Adipose tissue (tissue), 3 donors: Measurements from ENCODE around the gene HMOX2. TPM values are rescaled to one million over a fixed set of nuclear protein-coding genes. Genes with fewer than 3 reads are reported as not detected.

Experiments used
- H3K27ac ChIP-seq: one replicate; pipeline ENCODE4 v1.5.1; 2013; ENCODE audit warnings: low read depth, low read length
- WGBS, 3 donors: extraction: QIAGEN DNeasy Blood & Tissue Kit; methylation state at CpG; one replicate each; pipeline ENCODE4 v1.1.7; 2013; 5-methylcytosine and 5-hydroxymethylcytosine counted together
- polyA plus RNA-seq, 3 donors: library from polyadenylated mRNA; stranded (reverse); fragments of 200-250 nt; gene quantifications; one replicate each; pipeline ENCODE4 v1.2.3, GENCODE V29; 2013
- donor health status: healthy with polysubstance abuse.
- donor health status: Bipolar disorder and iron deficiency.
- donor health status: healthy.

The HMOX2 gene
- polyA plus RNA-seq, 3 donors, result 28.2 to 81.1 (median 45.7) TPM

DNA sequence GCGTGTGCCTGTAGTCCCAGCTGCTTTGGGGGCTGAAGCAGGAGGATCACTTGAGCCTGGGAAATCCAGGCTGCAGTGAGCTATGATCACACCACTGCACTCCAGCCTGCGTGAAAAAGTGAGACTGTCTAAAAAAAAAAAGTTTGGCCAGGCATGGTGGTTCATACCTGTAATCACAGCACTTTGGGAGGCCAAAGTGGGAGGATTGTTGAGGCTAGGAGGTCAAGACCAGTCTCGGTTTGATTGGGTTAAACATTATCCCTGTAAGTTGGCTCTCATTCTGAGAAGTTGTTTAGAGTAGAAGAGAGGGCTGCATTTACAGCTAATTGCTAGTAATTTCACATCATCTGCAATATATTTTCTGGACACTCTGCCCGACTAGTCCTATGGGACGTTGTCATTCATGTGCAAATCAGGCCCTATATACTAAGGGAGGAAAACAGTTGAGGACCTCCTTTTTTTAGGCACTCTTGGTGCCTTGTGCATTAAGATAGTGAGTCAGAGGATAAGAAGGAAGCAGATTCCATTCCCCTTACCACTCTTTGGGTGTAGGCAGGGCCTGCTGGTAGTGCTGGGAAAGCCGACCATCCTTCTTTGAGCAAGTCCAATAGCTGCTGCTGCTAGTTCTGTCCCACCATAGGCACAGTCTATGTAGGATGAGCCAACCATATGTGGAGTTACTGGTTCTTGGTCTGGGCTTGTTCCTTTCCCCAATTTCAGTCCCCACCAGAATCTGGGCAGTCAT lies 18.7 kb downstream of the HMOX2 start:
- no peak overlapping the region for H3K27ac ChIP-seq
- 85 to 90% (median 87%) methylated on average over 6 of the region's 6 CpGs for WGBS, 3 donors

DNA sequence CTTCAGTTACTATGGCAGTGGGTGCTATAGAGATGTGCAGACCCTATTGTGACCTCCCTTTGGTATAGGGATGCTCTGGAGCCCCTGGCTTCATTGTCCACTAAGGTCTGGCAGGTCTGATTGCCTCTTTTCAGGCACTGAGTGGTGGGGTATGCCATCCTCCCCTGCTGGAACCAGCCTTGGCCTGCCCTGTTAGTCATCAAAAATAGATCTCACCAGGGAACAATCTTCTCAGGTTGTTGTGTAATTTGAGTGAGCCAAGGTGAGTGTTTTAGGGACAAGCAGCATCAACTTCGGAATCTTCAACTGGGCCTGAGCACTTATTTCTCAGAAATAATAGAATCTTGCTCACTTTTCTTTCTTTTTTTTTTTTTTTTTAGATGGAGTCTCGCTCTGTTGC lies 19.6 kb downstream of the HMOX2 start:
- no peak overlapping the region for H3K27ac ChIP-seq
- WGBS, 3 donors, result 95 to 100% (median 98%) methylated on average over 2 of the region's 2 CpGs

DNA sequence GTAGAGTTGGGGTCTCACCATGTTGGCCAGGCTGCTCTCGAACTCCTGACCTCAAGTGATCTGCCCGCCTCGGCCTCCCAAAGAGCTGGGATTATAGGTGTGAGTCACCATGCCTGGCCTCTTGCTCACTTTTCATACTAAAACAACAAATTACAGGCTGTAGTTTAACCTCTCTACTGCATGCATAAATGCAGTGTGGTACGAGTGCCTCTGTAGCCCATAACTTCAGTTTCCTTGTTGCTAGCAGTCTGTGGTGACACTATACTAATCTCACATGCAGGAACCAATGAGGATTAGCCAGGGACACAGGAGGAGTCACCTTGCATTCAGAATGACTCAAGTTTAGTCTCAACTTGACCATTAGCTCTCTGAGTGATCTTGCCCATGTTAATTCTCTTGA lies 20.1 kb downstream of the HMOX2 start:
- 90 to 96% (median 93%) methylated on average over 4 of the region's 4 CpGs for WGBS, 3 donors
- no peak overlapping the region for H3K27ac ChIP-seq

DNA sequence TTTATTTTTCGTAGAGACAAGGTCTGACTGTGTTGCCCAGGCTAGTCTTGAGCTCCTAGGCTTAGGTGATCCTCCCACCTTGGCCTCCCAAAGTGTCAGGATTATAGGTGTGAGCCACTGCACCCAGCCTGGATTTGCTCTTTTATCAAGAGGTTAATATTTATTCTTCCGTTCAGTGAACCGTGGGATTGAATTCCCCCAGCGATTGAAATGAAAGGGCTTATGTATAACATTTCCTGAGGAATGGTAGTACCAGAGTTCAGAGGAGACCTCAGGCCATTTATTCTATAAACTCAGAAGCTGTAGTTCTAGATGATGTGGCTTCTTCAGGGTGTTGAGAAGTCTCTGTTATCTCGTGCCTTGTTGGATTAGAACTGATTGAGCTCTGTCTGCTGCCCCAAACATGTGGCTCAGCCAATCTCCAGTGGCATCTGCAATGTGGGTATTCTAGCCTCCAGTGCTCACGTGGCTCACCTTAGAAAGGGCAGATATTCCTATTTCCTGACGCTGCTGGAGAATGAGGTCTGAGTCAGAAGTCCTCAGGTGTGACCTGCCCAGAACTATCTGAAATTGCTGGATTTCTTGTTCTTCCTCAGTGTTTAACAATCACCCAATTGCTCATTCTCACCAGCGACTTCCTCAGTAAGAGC lies 22.5 kb downstream of the HMOX2 start:
- WGBS, 3 donors, result 44 to 91% (median 84%) methylated on average over 8 of the region's 8 CpGs
- H3K27ac ChIP-seq, result no peak overlapping the region

DNA sequence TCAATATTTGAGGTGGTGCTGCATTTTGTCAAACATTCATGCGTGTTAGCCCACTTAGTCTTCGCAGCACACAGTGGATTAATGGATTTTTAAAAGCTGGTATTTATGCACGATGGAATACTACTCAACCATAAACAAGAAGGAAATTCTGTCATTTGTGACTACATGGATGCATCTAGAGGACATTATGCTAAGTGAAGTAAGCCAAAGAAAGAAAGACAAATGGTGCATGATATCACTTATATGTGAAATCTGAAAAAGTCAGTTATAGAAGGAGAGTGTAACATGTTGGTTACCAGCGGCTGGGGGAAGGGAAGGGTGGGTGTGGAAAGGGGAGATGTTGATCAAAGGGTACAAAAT lies 23.0 kb downstream of the HMOX2 start:
- no peak overlapping the region for H3K27ac ChIP-seq
- 94 to 99% (median 94%) methylated on average over 4 of the region's 4 CpGs for WGBS, 3 donors

DNA sequence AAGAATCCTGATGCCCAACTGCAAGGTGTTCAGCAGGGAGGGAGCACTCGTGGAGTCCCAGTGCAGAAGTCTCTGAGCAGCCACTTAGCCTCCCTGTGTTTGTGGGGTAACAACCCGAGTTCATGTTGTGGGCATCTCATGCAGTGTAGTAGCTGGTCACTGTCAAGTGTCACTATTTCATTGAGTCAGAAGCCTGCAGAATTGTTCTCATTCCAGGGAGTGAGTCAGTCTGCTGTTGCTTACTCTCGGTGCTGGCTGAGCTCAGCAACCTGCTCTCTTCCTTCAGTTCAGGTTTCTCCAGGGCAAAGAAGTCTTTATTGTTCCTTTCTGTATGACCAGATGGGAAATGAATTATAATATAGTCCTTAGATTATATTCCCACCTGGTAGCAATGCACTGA lies 24.1 kb downstream of the HMOX2 start:
- WGBS, 3 donors, result 27 to 59% (median 42%) methylated on average over 3 of the region's 3 CpGs
- no peak overlapping the region for H3K27ac ChIP-seq

DNA sequence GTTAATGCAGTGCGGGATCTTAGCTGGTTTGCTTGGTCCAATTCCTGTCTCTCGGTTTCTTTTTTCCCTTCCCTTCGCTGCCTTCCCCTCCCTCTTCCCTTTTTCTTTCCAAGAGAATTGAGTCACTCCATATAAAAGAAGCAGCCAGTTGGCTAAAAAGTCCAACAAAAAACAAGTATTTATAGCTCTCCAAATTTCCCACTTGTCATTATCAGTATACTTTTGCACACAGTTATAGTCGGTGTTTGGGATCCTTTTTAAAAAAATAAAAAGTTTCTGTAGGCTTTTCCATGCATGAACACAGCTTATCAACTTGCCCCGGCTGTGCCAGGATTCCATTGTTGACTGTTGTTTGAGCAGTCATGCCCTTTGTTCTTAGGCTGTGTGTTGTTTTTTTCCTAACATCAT lies 24.9 kb downstream of the HMOX2 start:
- H3K27ac ChIP-seq, result no peak overlapping the region
- 27 to 47% (median 33%) methylated on average over 5 of the region's 5 CpGs for WGBS, 3 donors

DNA sequence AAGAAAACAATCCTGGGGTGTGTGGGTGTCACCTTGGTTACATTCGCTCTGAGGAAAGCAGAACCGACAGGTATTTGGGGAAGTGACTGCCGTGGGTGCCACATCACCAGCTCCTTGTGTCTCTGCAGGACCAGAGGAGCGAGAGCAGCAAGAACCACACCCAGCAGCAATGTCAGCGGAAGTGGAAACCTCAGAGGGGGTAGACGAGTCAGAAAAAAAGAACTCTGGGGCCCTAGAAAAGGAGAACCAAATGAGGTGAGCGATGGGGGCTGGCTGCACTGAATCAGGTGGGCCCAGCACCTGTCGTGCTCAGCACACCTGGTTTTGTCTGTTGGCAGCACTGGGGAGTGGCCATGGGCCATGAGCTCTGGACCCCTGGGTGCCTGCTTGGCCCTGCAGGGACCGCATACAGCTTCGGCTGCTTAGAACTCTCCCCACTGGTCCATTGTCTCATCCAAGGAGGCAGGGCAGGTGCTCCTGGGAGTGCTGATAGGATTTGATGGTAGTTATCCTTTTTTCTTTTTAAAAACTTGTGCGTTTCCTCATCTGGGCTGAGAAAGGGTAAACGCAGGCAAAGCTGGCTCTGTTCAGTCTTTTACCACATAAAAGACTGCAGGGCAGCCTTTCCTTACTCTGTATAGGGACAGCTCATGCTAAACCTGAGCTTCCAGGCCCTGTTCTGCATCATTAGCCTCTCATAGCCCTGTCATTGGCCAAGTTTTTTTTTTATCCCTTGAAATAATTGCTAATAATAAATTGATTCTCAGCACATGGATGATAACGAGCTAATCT lies 29.4 kb downstream of the HMOX2 start:
- 59 to 78% (median 62%) methylated on average over 13 of the region's 13 CpGs for WGBS, 3 donors
- H3K27ac ChIP-seq, result peak overlapping the region; percentile 15

DNA sequence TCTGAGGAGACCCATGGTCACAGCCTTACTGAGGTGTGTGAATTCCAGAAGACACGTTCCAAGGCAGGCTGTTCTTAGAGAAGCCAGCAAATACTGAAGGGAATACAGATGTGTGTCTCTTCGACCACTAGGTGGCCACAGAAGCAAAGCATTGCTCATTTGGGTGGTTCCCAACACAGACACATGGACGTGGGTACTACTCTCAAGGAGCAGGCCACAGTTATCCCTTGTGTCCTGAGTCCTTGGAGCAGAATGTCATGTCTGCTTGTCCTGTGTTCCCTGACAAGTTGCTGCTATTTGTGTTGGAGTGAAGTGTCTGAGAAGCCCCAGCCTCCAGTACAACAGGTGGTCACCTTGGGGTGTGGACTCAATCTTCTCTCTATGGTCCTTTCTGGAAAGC lies 30.3 kb downstream of the HMOX2 start:
- no peak overlapping the region for H3K27ac ChIP-seq
- 2 to 9% (median 6%) methylated on average over 3 of the region's 3 CpGs for WGBS, 3 donors

DNA sequence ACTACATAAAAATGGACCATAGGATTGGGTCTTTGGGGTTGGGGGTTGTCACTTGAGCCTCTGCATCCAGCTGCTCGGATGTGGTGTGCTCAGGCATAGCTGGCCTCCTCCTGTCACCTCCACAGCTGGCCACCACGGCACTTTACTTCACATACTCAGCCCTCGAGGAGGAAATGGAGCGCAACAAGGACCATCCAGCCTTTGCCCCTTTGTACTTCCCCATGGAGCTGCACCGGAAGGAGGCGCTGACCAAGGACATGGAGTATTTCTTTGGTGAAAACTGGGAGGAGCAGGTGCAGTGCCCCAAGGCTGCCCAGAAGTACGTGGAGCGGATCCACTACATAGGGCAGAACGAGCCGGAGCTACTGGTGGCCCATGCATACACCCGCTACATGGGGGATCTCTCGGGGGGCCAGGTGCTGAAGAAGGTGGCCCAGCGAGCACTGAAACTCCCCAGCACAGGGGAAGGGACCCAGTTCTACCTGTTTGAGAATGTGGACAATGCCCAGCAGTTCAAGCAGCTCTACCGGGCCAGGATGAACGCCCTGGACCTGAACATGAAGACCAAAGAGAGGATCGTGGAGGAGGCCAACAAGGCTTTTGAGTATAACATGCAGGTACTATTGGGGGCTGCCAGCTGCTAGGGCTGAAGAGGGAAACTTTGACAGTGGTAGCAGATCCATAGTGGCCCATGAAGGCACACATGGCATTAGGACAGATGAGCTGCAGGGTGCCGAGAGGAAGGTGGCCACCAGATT lies 31.6 kb downstream of the HMOX2 start:
- 89 to 90% (median 90%) methylated on average over 17 of the region's 17 CpGs for WGBS, 3 donors

DNA sequence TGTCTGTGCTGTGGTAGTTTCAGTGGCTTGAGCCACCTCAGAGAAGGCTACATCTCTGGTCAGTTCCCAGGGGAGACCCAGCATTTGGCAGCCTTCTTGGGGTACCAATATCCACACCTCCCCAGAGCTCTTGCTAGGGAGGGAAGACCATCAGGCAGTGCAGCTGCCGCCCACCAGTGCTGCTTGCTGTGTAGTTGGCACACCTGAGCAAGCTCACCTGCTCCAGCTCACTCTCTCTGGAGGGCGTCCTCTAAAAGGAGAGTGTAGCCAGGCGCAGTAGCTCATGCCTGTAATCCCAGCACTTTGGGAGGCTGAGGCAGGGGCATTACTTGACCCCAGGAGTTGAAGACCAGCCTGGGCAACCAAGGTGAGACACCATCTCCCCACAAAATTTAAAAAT lies 32.6 kb downstream of the HMOX2 start:
- WGBS, 3 donors, result 89 to 97% (median 94%) methylated on average over 3 of the region's 3 CpGs
- H3K27ac ChIP-seq, result no peak overlapping the region

More for the DNA sequence above, 31.6 kb downstream of the HMOX2 start:
- H3K27ac ChIP-seq, result no peak overlapping the region

DNA sequence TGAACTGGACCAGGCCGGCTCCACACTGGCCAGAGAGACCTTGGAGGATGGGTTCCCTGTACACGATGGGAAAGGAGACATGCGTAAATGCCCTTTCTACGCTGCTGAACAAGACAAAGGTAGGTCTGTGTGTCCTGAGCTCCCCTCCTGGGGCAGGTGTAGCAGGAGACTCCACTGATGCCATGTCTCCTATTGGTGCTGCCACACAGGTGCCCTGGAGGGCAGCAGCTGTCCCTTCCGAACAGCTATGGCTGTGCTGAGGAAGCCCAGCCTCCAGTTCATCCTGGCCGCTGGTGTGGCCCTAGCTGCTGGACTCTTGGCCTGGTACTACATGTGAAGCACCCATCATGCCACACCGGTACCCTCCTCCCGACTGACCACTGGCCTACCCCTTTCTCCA lies 33.2 kb downstream of the HMOX2 start:
- WGBS, 3 donors, result 84 to 93% (median 90%) methylated on average over 8 of the region's 8 CpGs
- H3K27ac ChIP-seq, result no peak overlapping the region

DNA sequence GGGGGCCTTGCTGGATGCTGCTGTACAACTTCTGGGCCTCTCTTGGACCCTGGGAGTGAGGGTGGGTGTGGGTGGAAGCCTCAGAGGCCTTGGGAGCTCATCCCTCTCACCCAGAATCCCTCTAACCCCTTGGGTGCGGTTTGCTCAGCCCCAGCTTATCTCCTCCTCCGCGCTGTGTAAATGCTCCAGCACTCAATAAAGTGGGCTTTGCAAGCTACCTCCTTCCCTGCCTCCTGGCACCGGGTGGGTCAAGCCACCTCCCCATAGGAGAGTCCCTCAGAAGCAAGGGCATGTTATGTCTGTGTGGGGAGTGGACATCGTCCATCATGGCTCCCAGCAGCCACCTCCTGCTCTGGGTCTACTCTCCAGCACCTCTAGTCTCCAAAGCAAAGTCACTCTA lies 33.9 kb downstream of the HMOX2 start:
- WGBS, 3 donors, result 71 to 79% (median 79%) methylated on average over 5 of the region's 5 CpGs
- no peak overlapping the region for H3K27ac ChIP-seq

DNA sequence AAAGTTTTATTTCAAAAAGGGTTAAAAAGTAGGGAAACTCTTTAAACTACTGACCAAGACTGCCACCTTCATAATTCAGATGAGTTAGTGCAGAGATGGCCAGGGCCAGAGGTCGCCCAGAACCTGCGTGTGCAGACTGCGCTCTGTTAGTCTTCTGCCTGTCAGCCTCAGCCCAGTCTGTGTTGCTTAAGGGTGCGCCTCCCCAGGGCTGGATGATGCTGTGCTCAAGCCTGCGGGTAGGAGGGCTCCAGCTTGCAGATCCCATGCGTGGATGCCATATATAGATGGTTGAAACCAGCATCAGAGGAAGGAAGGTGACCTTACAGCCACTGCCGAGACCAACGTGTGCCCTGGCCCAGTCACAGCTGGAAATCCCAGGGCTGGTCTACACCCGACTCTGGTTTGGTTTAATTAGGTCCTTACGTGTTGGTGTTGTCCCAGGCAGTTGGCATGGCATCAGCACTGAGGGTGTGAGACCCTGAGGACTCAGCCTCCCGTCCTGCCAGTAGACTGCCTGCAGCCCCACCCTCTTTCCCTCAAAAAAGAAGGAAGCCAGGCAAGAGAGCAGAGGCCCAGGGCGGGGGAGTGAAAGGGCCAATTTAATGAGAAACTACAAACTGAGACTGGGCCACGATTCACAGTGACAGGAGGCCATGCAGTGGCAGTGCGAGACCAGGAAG lies 34.7 kb downstream of the HMOX2 start:
- no peak overlapping the region for H3K27ac ChIP-seq

DNA sequence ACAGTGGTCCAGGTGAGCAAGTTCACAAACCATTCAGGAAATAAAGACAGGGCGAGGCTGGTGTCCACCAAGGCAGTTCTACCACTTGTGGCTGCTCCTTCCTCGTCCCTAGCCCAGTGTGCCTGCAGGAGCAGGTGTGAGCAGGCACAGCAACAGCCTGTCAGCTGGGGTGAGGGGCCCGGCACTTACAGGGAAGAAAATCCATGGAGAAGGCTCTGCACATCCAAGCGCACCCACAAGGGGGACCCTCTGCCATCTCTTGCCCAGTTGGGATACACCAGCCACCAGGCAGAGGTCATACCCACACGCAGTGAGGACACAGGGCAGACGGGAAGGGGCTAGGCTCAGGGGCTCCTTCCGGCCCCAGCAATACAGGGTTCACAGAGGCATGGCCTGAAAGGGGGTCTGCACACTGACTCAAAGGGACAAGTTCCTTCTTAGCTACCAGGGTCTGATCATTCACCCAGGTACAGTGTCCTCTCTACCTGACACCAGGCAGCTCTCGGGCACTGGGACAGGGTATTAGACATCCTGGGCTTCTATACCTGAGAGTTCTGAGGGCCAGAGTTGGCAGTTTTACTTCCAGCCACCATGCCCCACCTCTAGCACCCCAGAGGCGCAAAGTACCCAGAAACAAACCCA lies 35.4 kb downstream of the HMOX2 start:
- WGBS, 3 donors, result 47 to 73% (median 70%) methylated on average over 9 of the region's 9 CpGs
- no peak overlapping the region for H3K27ac ChIP-seq

More for the DNA sequence above, 34.7 kb downstream of the HMOX2 start:
- 56 to 65% (median 57%) methylated on average over 14 of the region's 14 CpGs for WGBS, 3 donors

DNA sequence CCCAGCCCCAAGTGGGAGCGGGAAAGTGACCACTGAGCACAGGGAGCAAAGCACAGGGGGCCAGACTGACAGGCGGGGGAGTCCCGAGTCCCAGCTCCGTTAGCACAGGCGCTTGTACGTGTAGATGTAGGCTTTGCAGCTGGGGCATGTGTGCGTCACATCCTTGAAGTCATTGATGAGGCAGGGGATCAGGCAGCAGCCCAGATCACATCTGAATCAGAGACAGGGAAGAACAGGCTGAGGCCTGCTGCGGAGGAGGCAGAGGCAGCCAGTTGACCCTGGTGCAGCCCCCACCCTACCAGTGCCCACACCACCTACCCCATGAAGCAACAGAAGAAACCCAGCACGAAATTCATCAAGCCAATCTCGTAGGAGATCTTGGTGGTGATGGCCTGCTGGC lies 36.3 kb downstream of the HMOX2 start:
- 91 to 92% (median 92%) methylated on average over 10 of the region's 10 CpGs for WGBS, 3 donors
- H3K27ac ChIP-seq, result no peak overlapping the region

DNA sequence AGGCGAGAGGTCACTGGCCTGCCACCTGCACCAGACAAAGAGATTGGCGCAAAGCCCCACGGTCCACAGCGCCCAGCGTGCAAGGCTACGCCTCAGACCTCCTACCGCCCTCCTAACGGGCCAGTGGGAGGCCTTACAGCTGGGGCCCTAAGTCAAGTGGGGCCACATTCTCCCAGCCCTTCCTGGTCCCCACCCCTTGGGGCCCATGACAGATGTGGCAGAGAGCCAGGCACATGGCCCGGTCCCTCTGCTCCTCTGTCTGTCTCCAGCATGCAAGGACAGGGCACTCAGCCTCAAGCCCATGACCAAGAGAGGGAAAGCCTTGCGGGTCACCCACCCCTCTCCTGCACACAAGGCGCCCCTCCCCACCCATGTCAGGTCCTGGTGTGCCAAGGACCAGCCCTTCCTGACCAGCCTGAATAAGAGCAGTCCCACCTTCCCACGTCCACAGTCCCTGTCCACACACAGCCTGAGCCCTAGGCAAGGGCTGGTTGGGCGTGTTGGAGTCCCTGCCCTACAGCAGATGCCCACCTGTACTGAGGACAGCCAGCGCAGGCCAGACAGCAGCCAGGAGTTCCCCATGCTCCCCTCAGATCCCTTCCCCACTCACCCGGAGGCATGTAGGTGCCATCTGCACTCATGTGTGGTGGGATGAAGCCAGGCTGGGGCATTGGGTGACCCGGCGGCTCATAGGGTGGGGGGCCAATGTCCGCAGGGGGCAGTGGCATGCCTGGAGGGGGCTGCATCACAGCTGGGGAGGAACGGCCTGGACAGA lies 37.1 kb downstream of the HMOX2 start:
- no peak overlapping the region for H3K27ac ChIP-seq
- 78 to 83% (median 79%) methylated on average over 17 to 19 of the region's 19 CpGs for WGBS, 3 donors
